ENCODE data around the gene SDHB.

DNA sequence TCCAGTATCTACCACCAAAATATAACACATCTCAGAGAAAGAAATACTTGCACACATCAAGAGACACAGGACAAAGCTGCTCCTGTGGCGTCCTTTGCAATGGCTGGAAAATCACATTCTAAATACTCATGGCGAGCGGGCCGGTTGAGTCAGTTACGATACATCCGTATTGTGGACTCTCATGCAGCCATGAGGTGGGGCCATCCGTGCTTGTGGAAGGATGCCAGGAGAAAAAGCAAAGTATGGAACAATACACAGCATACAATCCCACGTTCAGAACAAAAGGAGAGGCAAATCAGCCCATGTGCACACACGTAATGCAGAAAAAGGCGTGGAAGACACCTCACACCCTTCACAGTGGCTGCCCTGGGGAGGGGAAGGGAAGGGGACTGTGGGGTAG, 55.2 kb downstream of the SDHB start:
- TF ChIP-seq CTCF (IDR thresholded peaks at IDR 0.05) (no peak), POLR2A (IDR thresholded peaks at IDR 0.05) (no peak)

All from body of pancreas (tissue), 4 donors.